ENCODE measurements around the gene PDSS2.

PDSS2 gene

DNA sequence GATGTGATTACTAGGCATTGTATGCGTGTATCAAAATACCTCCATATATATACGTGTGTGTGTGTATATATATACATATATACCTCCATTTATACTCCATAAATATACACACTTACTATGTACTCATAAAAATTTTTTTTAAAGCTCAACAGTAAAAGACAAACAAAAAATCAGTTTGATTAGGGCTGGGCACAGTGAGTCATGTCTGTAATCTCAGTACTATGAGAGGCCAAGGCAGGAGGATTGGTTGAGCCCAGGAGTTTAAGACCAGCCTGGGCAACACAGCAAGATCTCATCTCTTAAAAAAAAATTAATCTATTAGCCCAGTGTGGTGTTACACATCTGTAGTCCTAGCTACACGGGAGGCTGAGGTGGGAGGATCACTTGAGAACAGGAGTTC, 24.6 kb downstream of the PDSS2 start:
- TF ChIP-seq TAF1 (IDR thresholded peaks at IDR 0.05; ENCODE audit: borderline replicate concordance, insufficient read depth, low read length) (no peak), SIN3A (IDR thresholded peaks at IDR 0.05; ENCODE audit: borderline replicate concordance, insufficient read depth, low read length) (no peak), POLR2AphosphoS5 (IDR thresholded peaks at IDR 0.05; ENCODE audit: low read depth, low read length) (no peak), FOXP2 (optimal IDR thresholded peaks at IDR 0.05; ENCODE audit: borderline replicate concordance, extremely low read depth, extremely low read length, insufficient read depth) (no peak)
- TF ChIP-seq, protein P1, sequence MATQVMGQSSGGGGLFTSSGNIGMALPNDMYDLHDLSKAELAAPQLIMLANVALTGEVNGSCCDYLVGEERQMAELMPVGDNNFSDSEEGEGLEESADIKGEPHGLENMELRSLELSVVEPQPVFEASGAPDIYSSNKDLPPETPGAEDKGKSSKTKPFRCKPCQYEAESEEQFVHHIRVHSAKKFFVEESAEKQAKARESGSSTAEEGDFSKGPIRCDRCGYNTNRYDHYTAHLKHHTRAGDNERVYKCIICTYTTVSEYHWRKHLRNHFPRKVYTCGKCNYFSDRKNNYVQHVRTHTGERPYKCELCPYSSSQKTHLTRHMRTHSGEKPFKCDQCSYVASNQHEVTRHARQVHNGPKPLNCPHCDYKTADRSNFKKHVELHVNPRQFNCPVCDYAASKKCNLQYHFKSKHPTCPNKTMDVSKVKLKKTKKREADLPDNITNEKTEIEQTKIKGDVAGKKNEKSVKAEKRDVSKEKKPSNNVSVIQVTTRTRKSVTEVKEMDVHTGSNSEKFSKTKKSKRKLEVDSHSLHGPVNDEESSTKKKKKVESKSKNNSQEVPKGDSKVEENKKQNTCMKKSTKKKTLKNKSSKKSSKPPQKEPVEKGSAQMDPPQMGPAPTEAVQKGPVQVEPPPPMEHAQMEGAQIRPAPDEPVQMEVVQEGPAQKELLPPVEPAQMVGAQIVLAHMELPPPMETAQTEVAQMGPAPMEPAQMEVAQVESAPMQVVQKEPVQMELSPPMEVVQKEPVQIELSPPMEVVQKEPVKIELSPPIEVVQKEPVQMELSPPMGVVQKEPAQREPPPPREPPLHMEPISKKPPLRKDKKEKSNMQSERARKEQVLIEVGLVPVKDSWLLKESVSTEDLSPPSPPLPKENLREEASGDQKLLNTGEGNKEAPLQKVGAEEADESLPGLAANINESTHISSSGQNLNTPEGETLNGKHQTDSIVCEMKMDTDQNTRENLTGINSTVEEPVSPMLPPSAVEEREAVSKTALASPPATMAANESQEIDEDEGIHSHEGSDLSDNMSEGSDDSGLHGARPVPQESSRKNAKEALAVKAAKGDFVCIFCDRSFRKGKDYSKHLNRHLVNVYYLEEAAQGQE (IDR thresholded peaks at IDR 0.05; ENCODE audit: insufficient read depth in 1 of 2, low read depth in 2 of 2, low read length in 2 of 2) = no peak

DNA sequence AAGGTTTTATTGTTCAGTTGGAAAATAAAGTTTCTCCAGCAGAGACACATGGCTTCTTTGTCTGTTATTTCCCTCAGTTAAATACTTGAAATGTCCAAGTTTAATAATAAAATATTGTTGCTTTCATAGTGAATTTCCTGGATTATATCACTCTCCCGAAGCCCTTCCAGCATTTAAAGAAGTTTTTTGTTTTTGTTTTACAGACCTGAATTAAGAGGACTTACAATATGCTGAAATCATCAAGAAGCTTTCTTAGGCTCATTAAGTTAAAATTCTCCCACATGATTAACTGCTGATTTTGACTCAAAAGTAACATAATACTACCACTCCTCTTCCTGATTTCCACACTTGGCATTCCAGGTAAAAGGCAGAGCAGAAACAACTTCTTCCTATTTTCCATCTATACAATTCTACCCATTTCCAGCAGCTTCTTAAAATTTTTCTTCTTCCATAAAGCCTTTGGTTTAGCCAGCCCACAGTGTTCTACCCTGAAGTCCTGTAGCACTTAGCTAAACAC, 35.8 kb downstream of the PDSS2 start:
- TF ChIP-seq FOXP2 (optimal IDR thresholded peaks at IDR 0.05; ENCODE audit: borderline replicate concordance, extremely low read depth, extremely low read length, insufficient read depth) = no peak
- TF ChIP-seq TAF1 (IDR thresholded peaks at IDR 0.05; ENCODE audit: borderline replicate concordance, insufficient read depth, low read length) = no peak

DNA sequence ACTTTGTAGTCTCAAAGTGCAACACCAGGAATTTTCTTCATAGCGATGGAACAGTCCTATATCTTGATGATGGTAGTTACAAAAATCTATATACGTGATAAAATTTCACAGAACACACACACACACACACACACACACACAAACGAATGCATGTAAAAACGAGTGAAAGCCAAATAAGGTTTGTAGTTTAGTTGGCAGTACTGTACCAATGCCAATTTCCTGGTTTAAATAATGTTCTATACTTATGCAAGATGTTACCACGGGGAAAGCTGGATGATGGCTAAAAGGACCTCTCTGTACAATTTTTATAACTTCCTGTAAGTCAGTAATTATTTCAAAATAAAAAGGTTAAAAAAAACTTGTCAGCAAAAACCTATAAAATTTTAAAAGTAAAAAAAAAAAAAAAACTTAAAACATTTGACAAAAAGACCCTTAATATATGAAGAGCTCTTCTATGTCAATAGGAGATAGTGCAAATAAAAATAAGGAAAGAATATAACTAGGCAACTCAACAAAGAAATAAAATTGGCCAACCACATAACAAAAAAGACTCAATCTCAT, 37.6 kb downstream of the PDSS2 start:
- TF ChIP-seq TAF1 (IDR thresholded peaks at IDR 0.05; ENCODE audit: borderline replicate concordance, insufficient read depth, low read length) (no peak), POLR2AphosphoS5 (IDR thresholded peaks at IDR 0.05; ENCODE audit: low read depth, low read length) (no peak), SIN3A (IDR thresholded peaks at IDR 0.05; ENCODE audit: borderline replicate concordance, insufficient read depth, low read length) (no peak), FOXP2 (optimal IDR thresholded peaks at IDR 0.05; ENCODE audit: borderline replicate concordance, extremely low read depth, extremely low read length, insufficient read depth) (no peak)
- TF ChIP-seq, protein P1 (IDR thresholded peaks at IDR 0.05; ENCODE audit: insufficient read depth in 1 of 2, low read depth in 2 of 2, low read length in 2 of 2) = no peak

DNA sequence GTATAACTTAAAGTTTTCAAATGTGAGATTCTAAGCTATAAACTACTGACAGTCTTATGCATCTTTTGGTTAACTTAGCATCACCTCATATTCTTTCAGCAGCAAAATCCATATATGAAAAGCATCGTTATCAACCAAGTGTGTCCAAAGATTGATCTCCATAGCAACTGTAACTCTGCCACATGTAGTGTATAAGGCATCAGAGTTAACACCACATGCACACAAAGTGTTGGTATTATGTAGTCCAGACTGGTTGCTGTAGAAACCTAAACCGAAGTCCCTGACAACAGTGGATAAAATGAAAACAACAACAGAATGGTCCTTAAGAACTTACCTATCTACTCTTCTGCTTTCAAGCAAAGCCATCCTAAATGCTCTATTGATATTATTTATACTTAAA, 39.6 kb downstream of the PDSS2 start:
- TF ChIP-seq TAF1 (IDR thresholded peaks at IDR 0.05; ENCODE audit: borderline replicate concordance, insufficient read depth, low read length) = no peak
- TF ChIP-seq, protein P1 (IDR thresholded peaks at IDR 0.05; ENCODE audit: insufficient read depth in 1 of 2, low read depth in 2 of 2, low read length in 2 of 2) = no peak
- TF ChIP-seq FOXP2 (optimal IDR thresholded peaks at IDR 0.05; ENCODE audit: borderline replicate concordance, extremely low read depth, extremely low read length, insufficient read depth) = no peak
- TF ChIP-seq POLR2AphosphoS5 (IDR thresholded peaks at IDR 0.05; ENCODE audit: low read depth, low read length) = no peak
- no peak for TF ChIP-seq SIN3A (IDR thresholded peaks at IDR 0.05; ENCODE audit: borderline replicate concordance, insufficient read depth, low read length)

DNA sequence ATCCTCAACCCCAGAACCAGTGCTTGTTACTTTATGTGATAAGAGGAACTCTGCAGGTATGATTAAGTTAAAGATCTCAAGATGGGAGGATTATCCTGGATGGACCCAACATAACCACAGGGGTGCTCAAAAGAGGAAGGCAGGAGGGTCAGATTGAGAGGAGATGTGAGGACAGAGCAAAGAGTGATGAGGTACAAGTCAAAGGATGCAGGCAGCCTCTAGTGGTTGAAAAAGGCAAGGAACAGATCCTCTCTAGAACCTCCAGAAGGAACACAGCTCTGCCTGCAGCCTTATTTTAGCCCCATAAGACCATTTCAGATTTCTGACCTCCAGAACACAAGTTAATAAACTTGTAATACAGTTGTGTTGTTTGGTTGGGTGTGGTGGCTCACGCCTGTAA, 41.2 kb downstream of the PDSS2 start:
- TF ChIP-seq, protein P1 (IDR thresholded peaks at IDR 0.05; ENCODE audit: insufficient read depth in 1 of 2, low read depth in 2 of 2, low read length in 2 of 2) = no peak
- TF ChIP-seq POLR2AphosphoS5 (IDR thresholded peaks at IDR 0.05; ENCODE audit: low read depth, low read length) (no peak), FOXP2 (optimal IDR thresholded peaks at IDR 0.05; ENCODE audit: borderline replicate concordance, extremely low read depth, extremely low read length, insufficient read depth) (no peak), SIN3A (IDR thresholded peaks at IDR 0.05; ENCODE audit: borderline replicate concordance, insufficient read depth, low read length) (no peak), TAF1 (IDR thresholded peaks at IDR 0.05; ENCODE audit: borderline replicate concordance, insufficient read depth, low read length) (no peak)

Measured in PFSK-1 (cell line).